HepG2 (cell line): ENCODE data around the gene ARHGAP25. TPM values are rescaled to one million over a fixed set of nuclear protein-coding genes. Genes with fewer than 3 reads are reported as not detected.

ENCODE experiments used
- ATAC-seq: fragments of 200-7000 bp; cut with Tn5 transposase; 3 replicates; pipeline ENCODE4 v1.9.1; 2020; ENCODE audit warnings: mild to moderate bottlenecking, moderate library complexity
- BruUV-seq: library from RNA; stranded (reverse); fragments of 400-500 nt; replicated peaks from 2 replicates; lab custom pipeline; 2021; lab: Mats Ljungman, UMichigan
- CTCF ChIA-PET: fragments of 300-600 bp; formaldehyde crosslinking; extraction: SDS; loops from one replicate; lab custom pipeline; 2021; ENCODE audit warnings: low total read pairs, inconsistent platforms, low intra/inter-chr PET ratio; lab: Yijun Ruan, JAX
- POLR2A ChIA-PET: fragments of 350-600 bp; sonication (Branson Sonifier 250); formaldehyde crosslinking; loops from one replicate; lab custom pipeline; 2020; ENCODE audit warnings: antibody characterized with exemption, inconsistent platforms; lab: Yijun Ruan, JAX
- DNase-seq: peaks from one replicate; pipeline ENCODE4 v3.0.0-alpha.2; 2015; ENCODE audit warnings: low spot score
- FAIRE-seq: peaks from 3 replicates; lab custom pipeline; 2011; peaks lifted over from hg19 to GRCh38; lab: Jason Lieb, UNC
- H2AFZ ChIP-seq: one replicate; pipeline ENCODE4 v1.6.1; 2011; ENCODE audit warnings: low read length, inconsistent platforms
- H3K27ac ChIP-seq: fragments of 300-600 bp; 3 replicates; pipeline ENCODE4 v1.8.0; 2011; ENCODE audit warnings: mixed run types, mild to moderate bottlenecking, mixed read lengths, low read length, inconsistent platforms; ENCODE audit not compliant: insufficient read depth; ENCODE audit errors: extremely low read length
- H3K27me3 ChIP-seq, 2 experiments: fragments of 200-600 bp in 1 of 2; 2 replicates in 1 of 2; 3 replicates in 1 of 2; pipeline versions ENCODE4 v1.6.0 to v1.8.0; 2011; ENCODE audit warnings: low read length in 2 of 2, mild to moderate bottlenecking in 2 of 2, moderate library complexity in 2 of 2, inconsistent platforms in 1 of 2; ENCODE audit not compliant: insufficient read depth in 2 of 2, control insufficient read depth in 1 of 2
- H3K36me3 ChIP-seq, 2 experiments: fragments of 200-600 bp in 1 of 2; replicated peaks in 1 of 2; 2 replicates in 1 of 2; 3 replicates in 1 of 2; pipeline versions ENCODE4 v1.5.1 to v1.8.0; 2011; ENCODE audit warnings: low read length in 2 of 2, inconsistent platforms in 1 of 2; ENCODE audit not compliant: insufficient read depth in 2 of 2, control insufficient read depth in 1 of 2
- H3K4me1 ChIP-seq: 2 replicates; pipeline ENCODE4 v1.5.1; 2012; ENCODE audit warnings: low read length, inconsistent platforms; ENCODE audit not compliant: insufficient read depth
- H3K4me2 ChIP-seq: 2 replicates; pipeline ENCODE4 v1.6.0; 2011; ENCODE audit warnings: low read depth, low read length, inconsistent platforms
- H3K4me3 ChIP-seq, 3 experiments: fragments of 200-600 bp in 1 of 3; sonication (generic), shearing (Covaris generic) in 1 of 3; replicated peaks in 1 of 3; 2 replicates each; pipeline ENCODE4 v1.5.1; 2011 to 2016; ENCODE audit warnings: low read length in 3 of 3, inconsistent platforms in 2 of 3, low read depth in 2 of 3, mild to moderate bottlenecking in 2 of 3, control low read depth in 1 of 3, mixed read lengths in 1 of 3; ENCODE audit not compliant: insufficient read depth in 1 of 3
- H3K79me2 ChIP-seq: one replicate; pipeline ENCODE4 v1.6.1; 2011; ENCODE audit warnings: low read length, inconsistent platforms; ENCODE audit not compliant: insufficient read depth
- H3K9ac ChIP-seq: 2 replicates; pipeline ENCODE4 v1.6.0; 2011; ENCODE audit warnings: mild to moderate bottlenecking, low read depth, low read length, inconsistent platforms; ENCODE audit not compliant: insufficient read depth
- H3K9me3 ChIP-seq: 2 replicates; pipeline ENCODE4 v1.5.1; 2012; ENCODE audit warnings: mild to moderate bottlenecking, low read length
- H4K20me1 ChIP-seq: 2 replicates; pipeline ENCODE4 v1.6.0; 2011; ENCODE audit warnings: inconsistent platforms, mild to moderate bottlenecking, low read length, moderate library complexity; ENCODE audit not compliant: insufficient read depth
- AGO1 ChIP-seq: fragments of 200-400 bp; formaldehyde crosslinking; IDR thresholded peaks from 2 replicates; pipeline ENCODE4 v1.6.1; 2017; ENCODE audit warnings: mild to moderate bottlenecking, low read depth, low read length, moderate library complexity; ENCODE audit not compliant: poor library complexity, severe bottlenecking
- ARNTL ChIP-seq: sonication (generic); formaldehyde crosslinking; IDR thresholded peaks from 2 replicates; pipeline ENCODE4 v1.4.0; 2020; ENCODE audit warnings: mild to moderate bottlenecking, missing genetic modification reagents
- DNMT1 ChIP-seq: sonication (generic); formaldehyde crosslinking; IDR thresholded peaks from 2 replicates; pipeline ENCODE4 v1.5.1; 2020; ENCODE audit warnings: mild to moderate bottlenecking, missing genetic modification reagents
- FOXJ3 ChIP-seq: sonication (generic); formaldehyde crosslinking; IDR thresholded peaks from 2 replicates; pipeline ENCODE4 v1.4.0; 2020; ENCODE audit warnings: missing genetic modification reagents, mild to moderate bottlenecking, borderline replicate concordance
- NFYB ChIP-seq: sonication (generic); formaldehyde crosslinking; IDR thresholded peaks from 2 replicates; pipeline ENCODE4 v1.4.0; 2020; ENCODE audit warnings: missing genetic modification reagents
- POLR2G ChIP-seq: fragments of 200-400 bp; formaldehyde crosslinking; IDR thresholded peaks from 2 replicates; pipeline ENCODE4 v1.6.1; 2018; ENCODE audit warnings: mild to moderate bottlenecking, low read depth, low read length, moderate library complexity
- SNRNP70 ChIP-seq: fragments of 200-400 bp; formaldehyde crosslinking; IDR thresholded peaks from 2 replicates; pipeline ENCODE4 v1.6.1; 2017; ENCODE audit warnings: mild to moderate bottlenecking, low read depth, low read length, moderate library complexity
- ZNF589 ChIP-seq: sonication (generic); formaldehyde crosslinking; conservative IDR thresholded peaks from 2 replicates; pipeline ENCODE4 v1.8.0; 2022; ENCODE audit warnings: mild to moderate bottlenecking, moderate library complexity, missing genetic modification reagents
- WGBS: methylation state at CpG from one replicate; pipeline ENCODE4 v1.1.6; 2017; ENCODE audit warnings: low lambda C conversion rate; 5-methylcytosine and 5-hydroxymethylcytosine counted together
- in situ Hi-C: cut with HindIII; loops from 2 replicates; pipeline ENCODE4 v1.10.0; 2017; ENCODE audit warnings: low pct_unique_long_range_greater_than_20kb; ENCODE audit not compliant: extremely low pct_ligation_motif_present
- intact Hi-C: fragments of 100-400 bp; cut with micrococcal nuclease; formaldehyde crosslinking; loops from one replicate; pipeline ENCODE4 v1.10.0; 2022; ENCODE audit not compliant: unreplicated experiment
- polyA plus RNA-seq, 8 experiments: library from polyadenylated mRNA; depleted of rRNA in 3 of 8; stranded (reverse) in 7 of 8; unstranded in 1 of 8; fragments of >200 nt; fragmentation: Illumina TruSeq in 4 of 8; extraction: Trizol in 4 of 8; gene quantifications; 2 replicates each; pipeline versions ENCODE4 v1.2.1 to v1.2.3, GENCODE V29; 2011 to 2016; ENCODE audit warnings: low read depth in 4 of 8, missing spikeins in 1 of 8, mixed read lengths in 1 of 8; ENCODE audit not compliant: insufficient read depth in 1 of 8
- total RNA-seq, 5 experiments: library from RNA; depleted of rRNA; stranded (reverse); fragments of >200 nt; fragmentation: Illumina TruSeq; extraction: Trizol; gene quantifications; 2 replicates each; pipeline ENCODE4 v1.2.3, GENCODE V29; 2016; ENCODE audit warnings: low read depth in 1 of 5
- TF ChIP-seq, protein P1 (sequence below): sonication (generic); formaldehyde crosslinking; IDR thresholded peaks from 2 replicates; pipeline ENCODE4 v1.8.1; 2023; ENCODE audit warnings: mild to moderate bottlenecking, missing genetic modification reagents, borderline replicate concordance
- TF ChIP-seq, protein P2 (sequence below): sonication (generic); formaldehyde crosslinking; conservative IDR thresholded peaks from 2 replicates; pipeline ENCODE4 v1.5.0; 2020; ENCODE audit warnings: missing genetic modification reagents
- TF ChIP-seq, protein P3 (sequence below): sonication (generic); formaldehyde crosslinking; IDR thresholded peaks from 2 replicates; pipeline ENCODE4 v1.4.0; 2020; ENCODE audit warnings: missing genetic modification reagents
- TF ChIP-seq, protein P4 (sequence below): IDR thresholded peaks from 2 replicates; pipeline ENCODE4 v1.6.1; 2016; ENCODE audit warnings: missing genetic modification reagents, missing compliant biosample characterization

ARHGAP25 gene
- total and polyA plus RNA-seq, 2 of the 13 experiments (the other 11 are each of a cell fraction or from before 2014, with no cell fraction given) = not detected

DNA sequence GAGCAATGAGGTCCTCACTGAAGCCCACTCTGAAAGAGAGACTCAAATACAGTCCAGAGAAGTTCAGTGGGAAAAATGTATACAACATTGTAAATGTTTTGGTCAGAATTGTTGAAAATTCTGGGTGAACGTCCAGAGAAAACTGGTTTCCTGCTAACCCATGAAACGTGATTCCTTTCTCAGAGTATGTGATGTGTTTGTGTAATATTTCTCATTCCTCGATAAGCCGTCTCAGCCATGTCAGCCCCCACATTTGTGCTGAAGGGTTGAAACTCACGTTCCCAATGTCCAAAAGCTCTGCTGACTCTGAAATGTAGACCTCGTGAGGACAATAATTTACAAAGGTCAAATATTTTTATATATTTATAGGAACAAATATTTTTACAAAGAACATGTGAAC, 84.9 kb downstream of the ARHGAP25 start:
- no peak for FAIRE-seq
- intact Hi-C loops = no loop called here
- Histone ChIP-seq H3K4me2 (no peak overlapping the region), H3K79me2 (no peaks in the 10 kb centered on the region)
- in situ Hi-C loops = no loop called here
- TF ChIP-seq, protein P1, sequence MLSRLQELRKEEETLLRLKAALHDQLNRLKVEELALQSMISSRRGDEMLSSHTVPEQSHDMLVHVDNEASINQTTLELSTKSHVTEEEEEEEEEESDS (CRISPR knock-in tag) = no peak
- TF ChIP-seq, all 625 proteins: peak for 0
- no peak overlapping the region for H2AFZ ChIP-seq
- no peak overlapping the region for H3K4me3 ChIP-seq
- H3K4me1 ChIP-seq = no peaks in the 10 kb centered on the region
- H3K36me3 ChIP-seq = no peaks in the 10 kb centered on the region
- peaks cover 2 to 23% of the 10 kb centered on the region in 2 experiments; a peak in 2 of 5 replicates for H3K27me3 ChIP-seq
- ATAC-seq (no peak), DNase-seq (no peak)
- H4K20me1 ChIP-seq = no peaks in the 10 kb centered on the region
- H3K9ac ChIP-seq = no peak overlapping the region
- ChIA-PET CTCF (no interaction called here), POLR2A (no interaction called here)
- no peaks in the 10 kb centered on the region for H3K9me3 ChIP-seq
- BruUV-seq = no TSS peak
- H3K27ac ChIP-seq = no peak overlapping the region
- 17% methylated on average over 6 of the region's 6 CpGs for WGBS

DNA sequence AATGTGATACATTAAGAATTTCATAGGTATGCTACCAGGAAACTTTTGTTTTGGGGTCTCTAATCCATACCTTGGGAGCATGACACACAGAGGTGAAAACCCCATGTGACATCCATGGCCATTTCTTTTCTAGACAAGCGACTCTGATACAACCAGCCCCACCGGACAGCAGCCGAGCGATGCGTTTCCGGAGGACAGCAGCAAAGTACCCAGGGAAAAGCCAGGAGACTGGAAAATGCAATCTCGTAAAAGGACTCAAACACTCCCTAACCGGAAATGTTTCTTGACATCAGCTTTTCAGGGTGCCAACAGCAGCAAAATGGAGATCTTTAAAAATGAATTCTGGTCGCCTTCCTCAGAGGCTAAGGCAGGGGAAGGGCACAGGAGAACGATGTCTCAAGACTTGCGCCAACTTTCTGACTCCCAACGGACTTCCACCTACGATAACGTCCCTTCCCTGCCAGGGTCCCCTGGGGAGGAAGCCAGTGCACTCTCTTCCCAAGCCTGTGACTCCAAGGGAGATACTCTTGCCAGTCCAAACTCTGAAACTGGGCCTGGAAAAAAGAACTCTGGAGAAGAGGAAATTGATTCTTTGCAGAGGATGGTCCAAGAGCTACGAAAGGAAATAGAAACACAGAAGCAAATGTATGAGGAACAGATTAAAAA, 87.7 kb downstream of the ARHGAP25 start:
- Histone ChIP-seq H3K4me3 (no peak overlapping the region), H3K9me3 (no peaks in the 10 kb centered on the region), H3K27ac (no peak overlapping the region), H4K20me1 (no peaks in the 10 kb centered on the region), H3K9ac (no peak overlapping the region), H3K4me1 (no peaks in the 10 kb centered on the region), H3K27me3 (peaks cover 2 to 32% of the 10 kb centered on the region in 2 experiments; a peak in 2 of 5 replicates), H3K79me2 (no peaks in the 10 kb centered on the region), H3K36me3 (no peaks in the 10 kb centered on the region), H2AFZ (no peak overlapping the region), H3K4me2 (no peak overlapping the region)
- no TSS peak for BruUV-seq
- WGBS = 60% methylated on average over 15 of the region's 15 CpGs
- FAIRE-seq (no peak), DNase-seq (no peak), ATAC-seq (no peak)
- POLR2A ChIA-PET = no interaction called here
- in situ Hi-C loops (no loop called here), intact Hi-C loops (no loop called here)
- CTCF ChIA-PET = no interaction called here
- TF ChIP-seq NFYB (no peak), SNRNP70 (no peak), POLR2G (no peak), ZNF589 (CRISPR knock-in tag) (no peak), FOXJ3 (no peak), ARNTL (CRISPR knock-in tag) (no peak), AGO1 (no peak), DNMT1 (CRISPR knock-in tag) (no peak)
- TF ChIP-seq, protein P2, sequence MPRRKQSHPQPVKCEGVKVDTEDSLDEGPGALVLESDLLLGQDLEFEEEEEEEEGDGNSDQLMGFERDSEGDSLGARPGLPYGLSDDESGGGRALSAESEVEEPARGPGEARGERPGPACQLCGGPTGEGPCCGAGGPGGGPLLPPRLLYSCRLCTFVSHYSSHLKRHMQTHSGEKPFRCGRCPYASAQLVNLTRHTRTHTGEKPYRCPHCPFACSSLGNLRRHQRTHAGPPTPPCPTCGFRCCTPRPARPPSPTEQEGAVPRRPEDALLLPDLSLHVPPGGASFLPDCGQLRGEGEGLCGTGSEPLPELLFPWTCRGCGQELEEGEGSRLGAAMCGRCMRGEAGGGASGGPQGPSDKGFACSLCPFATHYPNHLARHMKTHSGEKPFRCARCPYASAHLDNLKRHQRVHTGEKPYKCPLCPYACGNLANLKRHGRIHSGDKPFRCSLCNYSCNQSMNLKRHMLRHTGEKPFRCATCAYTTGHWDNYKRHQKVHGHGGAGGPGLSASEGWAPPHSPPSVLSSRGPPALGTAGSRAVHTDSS = no peak
- TF ChIP-seq, protein P3, sequence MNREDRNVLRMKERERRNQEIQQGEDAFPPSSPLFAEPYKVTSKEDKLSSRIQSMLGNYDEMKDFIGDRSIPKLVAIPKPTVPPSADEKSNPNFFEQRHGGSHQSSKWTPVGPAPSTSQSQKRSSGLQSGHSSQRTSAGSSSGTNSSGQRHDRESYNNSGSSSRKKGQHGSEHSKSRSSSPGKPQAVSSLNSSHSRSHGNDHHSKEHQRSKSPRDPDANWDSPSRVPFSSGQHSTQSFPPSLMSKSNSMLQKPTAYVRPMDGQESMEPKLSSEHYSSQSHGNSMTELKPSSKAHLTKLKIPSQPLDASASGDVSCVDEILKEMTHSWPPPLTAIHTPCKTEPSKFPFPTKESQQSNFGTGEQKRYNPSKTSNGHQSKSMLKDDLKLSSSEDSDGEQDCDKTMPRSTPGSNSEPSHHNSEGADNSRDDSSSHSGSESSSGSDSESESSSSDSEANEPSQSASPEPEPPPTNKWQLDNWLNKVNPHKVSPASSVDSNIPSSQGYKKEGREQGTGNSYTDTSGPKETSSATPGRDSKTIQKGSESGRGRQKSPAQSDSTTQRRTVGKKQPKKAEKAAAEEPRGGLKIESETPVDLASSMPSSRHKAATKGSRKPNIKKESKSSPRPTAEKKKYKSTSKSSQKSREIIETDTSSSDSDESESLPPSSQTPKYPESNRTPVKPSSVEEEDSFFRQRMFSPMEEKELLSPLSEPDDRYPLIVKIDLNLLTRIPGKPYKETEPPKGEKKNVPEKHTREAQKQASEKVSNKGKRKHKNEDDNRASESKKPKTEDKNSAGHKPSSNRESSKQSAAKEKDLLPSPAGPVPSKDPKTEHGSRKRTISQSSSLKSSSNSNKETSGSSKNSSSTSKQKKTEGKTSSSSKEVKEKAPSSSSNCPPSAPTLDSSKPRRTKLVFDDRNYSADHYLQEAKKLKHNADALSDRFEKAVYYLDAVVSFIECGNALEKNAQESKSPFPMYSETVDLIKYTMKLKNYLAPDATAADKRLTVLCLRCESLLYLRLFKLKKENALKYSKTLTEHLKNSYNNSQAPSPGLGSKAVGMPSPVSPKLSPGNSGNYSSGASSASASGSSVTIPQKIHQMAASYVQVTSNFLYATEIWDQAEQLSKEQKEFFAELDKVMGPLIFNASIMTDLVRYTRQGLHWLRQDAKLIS (CRISPR knock-in tag) = no peak
- TF ChIP-seq, protein P4, sequence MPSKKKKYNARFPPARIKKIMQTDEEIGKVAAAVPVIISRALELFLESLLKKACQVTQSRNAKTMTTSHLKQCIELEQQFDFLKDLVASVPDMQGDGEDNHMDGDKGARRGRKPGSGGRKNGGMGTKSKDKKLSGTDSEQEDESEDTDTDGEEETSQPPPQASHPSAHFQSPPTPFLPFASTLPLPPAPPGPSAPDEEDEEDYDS = no peak
